Testis (tissue), 3 donors: ENCODE data around the gene P2RX6. TPM values are rescaled to one million over a fixed set of nuclear protein-coding genes. Genes with fewer than 3 reads are reported as not detected.

Experiments used
- DNase-seq: peaks from one replicate; pipeline ENCODE4 v3.0.0-alpha.2; 2019
- H3K27ac ChIP-seq, 2 donors: fragments of 200-600 bp; sonication (generic); one replicate each; pipeline ENCODE4 v1.5.1; 2019
- H3K27me3 ChIP-seq: fragments of 200-600 bp; sonication (generic); one replicate; pipeline ENCODE4 v1.5.1; 2019
- H3K36me3 ChIP-seq: fragments of 200-600 bp; sonication (generic); one replicate; pipeline ENCODE4 v1.5.1; 2017; ENCODE audit warnings: low read depth; ENCODE audit errors: missing control alignments
- H3K4me1 ChIP-seq: fragments of 200-600 bp; sonication (generic); one replicate; pipeline ENCODE4 v1.5.1; 2019
- H3K4me3 ChIP-seq, 2 donors: fragments of 200-600 bp; sonication (generic); one replicate each; pipeline ENCODE4 v1.5.1; 2017 to 2019
- H3K9me3 ChIP-seq: fragments of 200-600 bp; sonication (generic); one replicate; pipeline ENCODE4 v1.5.1; 2017
- POLR2A ChIP-seq: fragments of 450-650 bp; IDR thresholded peaks from one replicate; pipeline ENCODE4 v1.6.1; 2017; ENCODE audit warnings: antibody characterized with exemption, mild to moderate bottlenecking, moderate library complexity
- WGBS, 2 donors: methylation state at CpG; one replicate each; pipeline ENCODE4 v1.1.5; 2018; 5-methylcytosine and 5-hydroxymethylcytosine counted together
- intact Hi-C: fragments of 100-400 bp; cut with DNase I; formaldehyde crosslinking; loops from one replicate; pipeline ENCODE4 v1.15.1; 2023; ENCODE audit warnings: low total_unique reads
- polyA plus RNA-seq: library from polyadenylated mRNA; stranded (reverse); fragments of 350-450 nt; fragmentation: Illumina TruSeq; extraction: RNeasy Lipid Tissue Mini Kit (QIAGEN cat#74804); gene quantifications from one replicate; pipeline ENCODE4 v1.2.3, GENCODE V29; 2014; ENCODE audit warnings: low read depth, low replicate concordance; ENCODE audit not compliant: insufficient read depth
- total RNA-seq, 2 donors: library from RNA; depleted of rRNA; stranded (reverse); fragments of >200 nt; gene quantifications; one replicate each; pipeline ENCODE4 v1.2.3, GENCODE V29; 2016
- TF ChIP-seq, protein P1 (sequence below), 3 experiments: fragments of 450-650 bp in 2 of 3; fragments of 200-600 bp in 1 of 3; sonication (generic) in 1 of 3; IDR thresholded peaks; one replicate each; pipeline ENCODE4 v1.5.1; 2016 to 2019; ENCODE audit warnings: antibody characterized with exemption in 3 of 3, mild to moderate bottlenecking in 2 of 3, moderate library complexity in 1 of 3

P2RX6 gene
- total and polyA plus RNA-seq, 3 donors from 2014 or later = 5.2 to 24.0 (median 7.0) TPM

DNA sequence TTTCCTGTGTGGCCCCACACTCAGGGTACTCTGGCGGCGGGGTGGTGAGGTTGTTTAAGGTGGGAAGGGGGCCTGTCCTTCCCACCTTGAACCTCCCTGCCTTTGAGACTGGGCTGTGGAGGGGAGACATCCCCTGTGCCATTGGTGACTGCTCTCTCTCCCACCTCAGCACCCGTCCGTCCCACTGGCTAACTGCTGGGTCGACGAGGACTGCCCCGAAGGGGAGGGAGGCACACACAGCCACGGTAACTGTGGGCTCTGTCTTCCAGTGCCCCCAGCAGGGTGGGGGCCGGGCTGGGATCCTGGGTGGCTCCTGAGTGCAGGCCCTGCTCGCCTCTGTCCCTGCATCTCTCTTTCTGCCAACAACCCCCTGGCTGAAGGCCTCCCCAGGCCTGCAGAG lies 7.5 kb downstream of the P2RX6 start:
- H3K4me1 ChIP-seq = peaks cover 14% of the 10 kb centered on the region
- intact Hi-C loops = no loop called here
- 69 to 82% methylated on average over 6 to 10 of the region's 10 CpGs for WGBS, 2 donors
- no peaks in the 10 kb centered on the region for H3K36me3 ChIP-seq
- no peak overlapping the region for H3K27ac ChIP-seq
- no peaks in the 10 kb centered on the region for H3K9me3 ChIP-seq
- H3K4me3 ChIP-seq = no peak overlapping the region
- H3K27me3 ChIP-seq = no peaks in the 10 kb centered on the region
- DNase-seq = no peak
- no peak for TF ChIP-seq POLR2A
- TF ChIP-seq, protein P1, sequence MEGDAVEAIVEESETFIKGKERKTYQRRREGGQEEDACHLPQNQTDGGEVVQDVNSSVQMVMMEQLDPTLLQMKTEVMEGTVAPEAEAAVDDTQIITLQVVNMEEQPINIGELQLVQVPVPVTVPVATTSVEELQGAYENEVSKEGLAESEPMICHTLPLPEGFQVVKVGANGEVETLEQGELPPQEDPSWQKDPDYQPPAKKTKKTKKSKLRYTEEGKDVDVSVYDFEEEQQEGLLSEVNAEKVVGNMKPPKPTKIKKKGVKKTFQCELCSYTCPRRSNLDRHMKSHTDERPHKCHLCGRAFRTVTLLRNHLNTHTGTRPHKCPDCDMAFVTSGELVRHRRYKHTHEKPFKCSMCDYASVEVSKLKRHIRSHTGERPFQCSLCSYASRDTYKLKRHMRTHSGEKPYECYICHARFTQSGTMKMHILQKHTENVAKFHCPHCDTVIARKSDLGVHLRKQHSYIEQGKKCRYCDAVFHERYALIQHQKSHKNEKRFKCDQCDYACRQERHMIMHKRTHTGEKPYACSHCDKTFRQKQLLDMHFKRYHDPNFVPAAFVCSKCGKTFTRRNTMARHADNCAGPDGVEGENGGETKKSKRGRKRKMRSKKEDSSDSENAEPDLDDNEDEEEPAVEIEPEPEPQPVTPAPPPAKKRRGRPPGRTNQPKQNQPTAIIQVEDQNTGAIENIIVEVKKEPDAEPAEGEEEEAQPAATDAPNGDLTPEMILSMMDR (IDR thresholded peaks at IDR 0.05) = no peak

DNA sequence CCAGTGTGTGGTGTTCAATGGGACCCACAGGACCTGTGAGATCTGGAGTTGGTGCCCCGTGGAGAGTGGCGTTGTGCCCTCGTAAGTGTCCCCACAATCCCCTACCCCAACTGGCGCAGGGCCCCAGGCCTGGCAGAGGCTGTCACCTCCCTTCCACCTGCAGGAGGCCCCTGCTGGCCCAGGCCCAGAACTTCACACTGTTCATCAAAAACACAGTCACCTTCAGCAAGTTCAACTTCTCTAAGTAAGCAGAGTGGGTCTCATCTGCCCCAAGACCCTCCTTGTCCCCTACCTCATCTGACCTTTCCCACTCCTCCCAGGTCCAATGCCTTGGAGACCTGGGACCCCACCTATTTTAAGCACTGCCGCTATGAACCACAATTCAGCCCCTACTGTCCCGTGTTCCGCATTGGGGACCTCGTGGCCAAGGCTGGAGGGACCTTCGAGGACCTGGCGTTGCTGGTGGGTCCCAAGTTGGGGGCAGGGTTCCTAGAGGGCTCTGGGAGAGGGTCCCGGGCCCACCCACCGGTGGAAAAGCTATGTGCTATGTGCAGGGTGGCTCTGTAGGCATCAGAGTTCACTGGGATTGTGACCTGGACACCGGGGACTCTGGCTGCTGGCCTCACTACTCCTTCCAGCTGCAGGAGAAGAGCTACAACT lies 8.1 kb downstream of the P2RX6 start:
- DNase-seq = no peak
- no peaks in the 10 kb centered on the region for H3K9me3 ChIP-seq
- TF ChIP-seq, protein P1 (IDR thresholded peaks at IDR 0.05) = no peak
- H3K4me3 ChIP-seq = no peak overlapping the region
- no peaks in the 10 kb centered on the region for H3K36me3 ChIP-seq
- H3K27ac ChIP-seq = no peak overlapping the region
- no peaks in the 10 kb centered on the region for H3K27me3 ChIP-seq
- peaks cover 18% of the 10 kb centered on the region for H3K4me1 ChIP-seq
- intact Hi-C loops = no loop called here
- 86 to 98% methylated on average over 8 to 13 of the region's 13 CpGs for WGBS, 2 donors

DNA sequence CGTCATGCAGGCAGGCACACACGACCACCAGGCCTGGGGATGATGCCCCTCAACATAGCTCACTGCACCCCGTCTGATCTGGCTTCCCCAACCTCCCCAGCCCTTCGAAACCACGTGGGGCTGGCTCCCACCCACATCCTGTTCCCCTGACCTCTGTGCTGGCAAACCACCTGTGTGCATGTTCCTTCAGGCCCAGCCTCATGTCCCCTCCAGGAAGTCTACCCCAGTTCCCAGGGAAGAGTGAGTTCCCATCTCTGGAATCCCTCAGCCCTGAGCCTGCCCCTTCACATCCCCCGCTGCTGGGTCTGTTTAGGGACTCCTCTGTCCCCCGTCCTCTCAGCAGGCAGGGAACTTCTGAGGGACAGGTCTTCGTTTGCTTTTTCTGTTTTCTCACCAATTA lies 10.3 kb downstream of the P2RX6 start:
- TF ChIP-seq, protein P1 (IDR thresholded peaks at IDR 0.05) = no peak
- no peak for TF ChIP-seq POLR2A
- H3K36me3 ChIP-seq = no peaks in the 10 kb centered on the region
- intact Hi-C loops = no loop called here
- no peak overlapping the region for H3K4me3 ChIP-seq
- no peak for DNase-seq
- 77 to 79% methylated on average over 8 of the region's 8 CpGs for WGBS, 2 donors
- no peak overlapping the region for H3K27ac ChIP-seq
- H3K27me3 ChIP-seq = no peaks in the 10 kb centered on the region
- peaks cover 18% of the 10 kb centered on the region for H3K4me1 ChIP-seq
- H3K9me3 ChIP-seq = no peaks in the 10 kb centered on the region

DNA sequence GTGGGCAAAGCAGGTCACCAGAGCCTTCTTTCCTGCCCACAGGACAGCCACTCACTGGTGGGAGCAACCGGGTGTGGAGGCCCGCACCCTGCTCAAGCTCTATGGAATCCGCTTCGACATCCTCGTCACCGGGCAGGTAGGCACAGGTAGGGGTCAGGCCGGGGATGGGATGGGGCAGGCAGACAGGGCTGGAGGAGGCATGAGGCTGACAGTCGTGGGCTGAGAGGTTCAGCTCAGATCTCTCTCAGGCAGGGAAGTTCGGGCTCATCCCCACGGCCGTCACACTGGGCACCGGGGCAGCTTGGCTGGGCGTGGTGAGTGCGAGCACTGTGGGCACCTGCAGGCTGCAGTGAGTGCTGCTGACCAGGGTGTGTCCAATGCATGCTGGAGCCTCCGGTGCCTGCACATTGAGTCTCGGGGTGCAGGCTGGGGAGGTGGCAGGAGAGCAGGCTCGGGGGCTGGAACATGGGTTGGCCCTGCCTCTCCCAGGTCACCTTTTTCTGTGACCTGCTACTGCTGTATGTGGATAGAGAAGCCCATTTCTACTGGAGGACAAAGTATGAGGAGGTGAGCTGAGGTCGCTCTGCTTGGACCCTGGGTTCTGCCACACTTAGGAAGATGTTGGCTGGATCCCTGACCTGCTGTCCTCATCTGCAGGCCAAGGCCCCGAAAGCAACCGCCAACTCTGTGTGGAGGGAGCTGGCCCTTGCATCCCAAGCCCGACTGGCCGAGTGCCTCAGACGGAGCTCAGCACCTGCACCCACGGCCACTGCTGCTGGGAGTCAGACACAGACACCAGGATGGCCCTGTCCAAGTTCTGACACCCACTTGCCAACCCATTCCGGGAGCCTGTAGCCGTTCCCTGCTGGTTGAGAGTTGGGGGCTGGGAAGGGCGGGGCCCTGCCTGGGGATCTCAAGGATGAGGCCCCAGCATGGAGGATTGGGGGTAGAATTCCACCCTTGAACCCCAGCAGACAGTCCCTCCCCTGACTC lies 11.1 kb downstream of the P2RX6 start:
- intact Hi-C loops = no loop called here
- Histone ChIP-seq H3K27ac (no peak overlapping the region), H3K27me3 (no peaks in the 10 kb centered on the region), H3K9me3 (no peaks in the 10 kb centered on the region), H3K4me3 (no peak overlapping the region), H3K36me3 (no peaks in the 10 kb centered on the region), H3K4me1 (peaks cover 23% of the 10 kb centered on the region)
- DNase-seq = no peak
- 84 to 87% methylated on average over 20 to 26 of the region's 27 CpGs for WGBS, 2 donors
- no peak for TF ChIP-seq POLR2A
- TF ChIP-seq, protein P1 (IDR thresholded peaks at IDR 0.05) = no peak
